HepG2 (cell line): ENCODE data around the gene SCGB1C1. TPM values are rescaled to one million over a fixed set of nuclear protein-coding genes. Genes with fewer than 3 reads are reported as not detected.
A peak's percentile ranks its signal among the peaks of the same experiment; 100 is the strongest.

Experiments used
- ATF7-NPFF ChIP-seq: sonication (generic); formaldehyde crosslinking; IDR thresholded peaks from 2 replicates; pipeline ENCODE4 v1.8.1; 2023; ENCODE audit warnings: mild to moderate bottlenecking, low read depth, missing genetic modification reagents, moderate library complexity
- BCL3 ChIP-seq: sonication (generic); formaldehyde crosslinking; IDR thresholded peaks from 2 replicates; pipeline ENCODE4 v1.5.1; 2020; ENCODE audit warnings: mild to moderate bottlenecking, missing genetic modification reagents, moderate library complexity
- KDM1A ChIP-seq: IDR thresholded peaks from 2 replicates; pipeline ENCODE4 v1.6.1; 2016; ENCODE audit warnings: missing compliant biosample characterization
- MXD3 ChIP-seq: IDR thresholded peaks from 2 replicates; pipeline ENCODE4 v1.6.1; 2016; ENCODE audit warnings: mild to moderate bottlenecking, missing biosample characterization, missing genetic modification reagents
- SMAD3 ChIP-seq: sonication (generic); formaldehyde crosslinking; IDR thresholded peaks from 2 replicates; pipeline ENCODE4 v1.4.0; 2020; ENCODE audit warnings: missing genetic modification reagents
- SMC3 ChIP-seq: IDR thresholded peaks from 2 replicates; pipeline ENCODE4 v1.6.1; 2011; ENCODE audit warnings: low read length, improper control_type of control experiment
- THAP9 ChIP-seq: sonication (generic); formaldehyde crosslinking; IDR thresholded peaks from 2 replicates; pipeline ENCODE4; 2020; ENCODE audit warnings: missing genetic modification reagents, mild to moderate bottlenecking, borderline replicate concordance
- TOPORS ChIP-seq: sonication (generic); formaldehyde crosslinking; IDR thresholded peaks from 2 replicates; pipeline ENCODE4 v1.8.0; 2023; ENCODE audit warnings: mild to moderate bottlenecking, missing genetic modification reagents
- XBP1 ChIP-seq: sonication (generic); formaldehyde crosslinking; IDR thresholded peaks from 2 replicates; pipeline ENCODE4 v1.5.0; 2020; ENCODE audit warnings: missing genetic modification reagents
- XRCC5 ChIP-seq: fragments of 200-400 bp; formaldehyde crosslinking; optimal IDR thresholded peaks from 2 replicates; pipeline ENCODE3; 2017; ENCODE audit warnings: mild to moderate bottlenecking, low read length
- ZBTB38 ChIP-seq: sonication (generic); formaldehyde crosslinking; IDR thresholded peaks from 2 replicates; pipeline ENCODE4 v1.5.1; 2020; ENCODE audit warnings: mild to moderate bottlenecking, missing genetic modification reagents
- ZNF232 ChIP-seq: sonication (generic); formaldehyde crosslinking; IDR thresholded peaks from 2 replicates; pipeline ENCODE4 v1.4.0; 2020; ENCODE audit warnings: missing genetic modification reagents, borderline replicate concordance
- ZNF276 ChIP-seq: sonication (generic); formaldehyde crosslinking; IDR thresholded peaks from 2 replicates; pipeline ENCODE4 v1.4.0; 2020; ENCODE audit warnings: mild to moderate bottlenecking, low read depth, missing genetic modification reagents
- ZNF281 ChIP-seq: sonication (generic); formaldehyde crosslinking; IDR thresholded peaks from 2 replicates; pipeline ENCODE4 v1.4.0; 2020; ENCODE audit warnings: missing genetic modification reagents, borderline replicate concordance
- ZNF383 ChIP-seq: sonication (generic); formaldehyde crosslinking; IDR thresholded peaks from 2 replicates; pipeline ENCODE4 v1.4.0; 2020; ENCODE audit warnings: missing genetic modification reagents, mild to moderate bottlenecking, borderline replicate concordance
- ZNF607 ChIP-seq: sonication (generic); formaldehyde crosslinking; IDR thresholded peaks from 2 replicates; pipeline ENCODE4 v1.5.1; 2020; ENCODE audit warnings: missing genetic modification reagents, mild to moderate bottlenecking, borderline replicate concordance
- ZNF704 ChIP-seq: sonication (generic); formaldehyde crosslinking; IDR thresholded peaks from 2 replicates; pipeline ENCODE4 v1.8.1; 2023; ENCODE audit warnings: mild to moderate bottlenecking, inconsistent platforms, moderate library complexity, missing genetic modification reagents, borderline replicate concordance
- ZNF768 ChIP-seq: sonication (generic); formaldehyde crosslinking; IDR thresholded peaks from 2 replicates; pipeline ENCODE4 v1.4.0; 2020; ENCODE audit warnings: missing genetic modification reagents
- polyA plus RNA-seq, 8 experiments: library from polyadenylated mRNA; depleted of rRNA in 3 of 8; stranded (reverse) in 7 of 8; unstranded in 1 of 8; fragments of >200 nt; fragmentation: Illumina TruSeq in 4 of 8; extraction: Trizol in 4 of 8; gene quantifications; 2 replicates each; pipeline versions ENCODE4 v1.2.1 to v1.2.3, GENCODE V29; 2011 to 2016; ENCODE audit warnings: low read depth in 4 of 8, missing spikeins in 1 of 8, mixed read lengths in 1 of 8; ENCODE audit not compliant: insufficient read depth in 1 of 8
- total RNA-seq, 5 experiments: library from RNA; depleted of rRNA; stranded (reverse); fragments of >200 nt; fragmentation: Illumina TruSeq; extraction: Trizol; gene quantifications; 2 replicates each; pipeline ENCODE4 v1.2.3, GENCODE V29; 2016; ENCODE audit warnings: low read depth in 1 of 5

The SCGB1C1 gene
- total and polyA plus RNA-seq, 2 of the 13 experiments (the other 11 are each of a cell fraction or from before 2014, with no cell fraction given), result not detected

- TF ChIP-seq SMAD3 (peak; percentile 73; the same call in 1 of the 2 replicates), ZNF232 (CRISPR knock-in tag) (peak; percentile 31; the same call in 1 of the 2 replicates), KDM1A (CRISPR knock-in tag) (no peak), MXD3 (CRISPR knock-in tag) (peak; percentile 81; the same call in 1 of the 2 replicates), BCL3 (CRISPR knock-in tag) (peak; percentile 74), THAP9 (peak; percentile 14; the same call in 1 of the 2 replicates), TOPORS (CRISPR knock-in tag) (peak; percentile 33; the same call in 1 of the 2 replicates), SMC3 (no peak), ATF7-NPFF (CRISPR knock-in tag) (peak; percentile 92), ZNF281 (CRISPR knock-in tag) (peak; percentile 66; the same call in 1 of the 2 replicates), XRCC5 (peak; percentile 11), XBP1 (CRISPR knock-in tag) (no peak), ZNF768 (CRISPR knock-in tag) (peak; percentile 48; the same call in 1 of the 2 replicates), ZBTB38 (CRISPR knock-in tag) (peak; percentile 87), ZNF607 (CRISPR knock-in tag) (peak; percentile 96), ZNF383 (CRISPR knock-in tag) (no peak; the same call in 1 of the 2 replicates), ZNF704 (CRISPR knock-in tag) (peak; percentile 87; the same call in 1 of the 2 replicates), ZNF276 (CRISPR knock-in tag) (0 out of 2 replicates have a peak, but pooled peaks have one; percentile 71)
These were observed 14.5 kb downstream of the SCGB1C1 start, which contains the start of the genes BET1L and RIC8A (continued) for GRCh38 chr11:207208-207862.
